A549 (cell line): Measurements from ENCODE around the gene ZNF747. TPM values are rescaled to one million over a fixed set of nuclear protein-coding genes. Genes with fewer than 3 reads are reported as not detected.

Experiments used
- ATAC-seq, 2 experiments: fragments of 200-7000 bp in 1 of 2; fragments of >200 bp in 1 of 2; cut with Nextera tagmentation in 1 of 2; cut with Tn5 transposase in 1 of 2; 3 replicates each; pipeline versions ENCODE4 v1.8.0 to v1.9.1; 2018 to 2020; ENCODE audit warnings: mild to moderate bottlenecking in 1 of 2, moderate library complexity in 1 of 2
- CTCF ChIA-PET: fragments of 300-600 bp; sonication (Branson Sonifier 250); formaldehyde crosslinking; extraction: SDS; loops from one replicate; lab custom pipeline; 2021; ENCODE audit warnings: antibody characterized with exemption, inconsistent platforms; lab: Yijun Ruan, JAX
- POLR2A ChIA-PET: fragments of 350-600 bp; formaldehyde crosslinking; extraction: SDS; loops from one replicate; lab custom pipeline; 2021; ENCODE audit warnings: antibody characterized with exemption, inconsistent platforms; lab: Yijun Ruan, JAX
- DNase-seq, 2 experiments: peaks; one replicate each; pipeline versions ENCODE4 v3.0.0 to v3.0.0-alpha.2; 2011 to 2016; ENCODE audit warnings: low read depth in 1 of 2, low spot score in 1 of 2
- FAIRE-seq: peaks from 2 replicates; lab custom pipeline; 2011; peaks lifted over from hg19 to GRCh38; lab: Jason Lieb, UNC
- H3K27ac ChIP-seq, 2 experiments: fragments of >200 bp; sonication (Bioruptor Twin); formaldehyde crosslinking; 3 replicates each; pipeline ENCODE4 v1.5.1; 2016 to 2017
- H3K4me1 ChIP-seq: fragments of >200 bp; sonication (Bioruptor Twin); formaldehyde crosslinking; 3 replicates; pipeline ENCODE4 v1.6.1; 2016
- H3K4me2 ChIP-seq: fragments of >200 bp; sonication (Bioruptor Twin); formaldehyde crosslinking; 3 replicates; pipeline ENCODE4 v1.6.1; 2016
- H3K4me3 ChIP-seq: fragments of >200 bp; sonication (Bioruptor Twin); formaldehyde crosslinking; 3 replicates; pipeline ENCODE4 v1.5.1; 2016
- H3K9me3 ChIP-seq: fragments of >200 bp; sonication (Bioruptor Twin); formaldehyde crosslinking; 3 replicates; pipeline ENCODE4 v1.6.1; 2016
- CBX8 ChIP-seq: fragments of 200-600 bp; sonication (generic); IDR thresholded peaks from 2 replicates; pipeline ENCODE4 v1.6.1; 2016
- CHD2 ChIP-seq: fragments of 150-350 bp; IDR thresholded peaks from 2 replicates; pipeline ENCODE4 v1.6.1; 2014; ENCODE audit warnings: low read length; ENCODE audit not compliant: partially characterized antibody
- CHD4 ChIP-seq: fragments of 200-600 bp; sonication (generic); IDR thresholded peaks from 2 replicates; pipeline ENCODE4 v1.6.1; 2016; ENCODE audit warnings: antibody characterized with exemption, mild to moderate bottlenecking, borderline replicate concordance
- HEYL ChIP-seq: fragments of 250-450 bp; sonication (Bioruptor Pico); IDR thresholded peaks from 2 replicates; pipeline ENCODE4 v1.8.0; 2021; ENCODE audit warnings: mild to moderate bottlenecking, moderate library complexity
- KDM1A ChIP-seq: fragments of 200-600 bp; sonication (generic); IDR thresholded peaks from 2 replicates; pipeline ENCODE4 v1.6.1; 2016; ENCODE audit warnings: low read depth, mild to moderate bottlenecking
- KDM5A ChIP-seq: fragments of 200-600 bp; sonication (generic); IDR thresholded peaks from 2 replicates; pipeline ENCODE4 v1.6.1; 2016; ENCODE audit warnings: antibody characterized with exemption, mild to moderate bottlenecking
- MAFK ChIP-seq: fragments of 450-650 bp; IDR thresholded peaks from 2 replicates; pipeline ENCODE4 v1.6.1; 2014; ENCODE audit not compliant: partially characterized antibody
- MAZ ChIP-seq: fragments of 150-350 bp; IDR thresholded peaks from 2 replicates; pipeline ENCODE4 v1.6.1; 2014; ENCODE audit warnings: antibody characterized with exemption, low read depth, low read length, borderline replicate concordance
- MYC ChIP-seq: IDR thresholded peaks from 2 replicates; pipeline ENCODE4 v1.6.1; 2012; ENCODE audit warnings: mild to moderate bottlenecking, inconsistent platforms, low read length, improper control_type of control experiment, borderline replicate concordance
- NPAS2 ChIP-seq: fragments of 250-450 bp; sonication (Bioruptor Pico); IDR thresholded peaks from 2 replicates; pipeline ENCODE4 v1.8.0; 2022; ENCODE audit warnings: mild to moderate bottlenecking, moderate library complexity, borderline replicate concordance
- PHF8 ChIP-seq: fragments of 200-600 bp; sonication (generic); IDR thresholded peaks from 2 replicates; pipeline ENCODE4 v1.6.1; 2016; ENCODE audit warnings: low read depth, mild to moderate bottlenecking, antibody characterized with exemption, moderate library complexity, borderline replicate concordance
- POLR2A ChIP-seq: IDR thresholded peaks from 2 replicates; pipeline ENCODE4 v1.6.1; 2012; ENCODE audit warnings: mild to moderate bottlenecking, low read length
- RFX5 ChIP-seq: fragments of 450-650 bp; IDR thresholded peaks from 2 replicates; pipeline ENCODE4 v1.7.1; 2014; ENCODE audit warnings: antibody characterized with exemption, mild to moderate bottlenecking, moderate library complexity
- SREBF2 ChIP-seq: fragments of 450-650 bp; IDR thresholded peaks from 2 replicates; pipeline ENCODE4 v1.6.1; 2014; ENCODE audit warnings: mild to moderate bottlenecking, moderate library complexity
- ZFP36 ChIP-seq: fragments of 450-650 bp; IDR thresholded peaks from 2 replicates; pipeline ENCODE4 v1.6.1; 2014; ENCODE audit warnings: borderline replicate concordance; ENCODE audit not compliant: partially characterized antibody
- ZNF302 ChIP-seq: fragments of 250-450 bp; sonication (Bioruptor Pico); IDR thresholded peaks from 2 replicates; pipeline ENCODE4 v1.9.0; 2021; ENCODE audit warnings: inconsistent platforms, mild to moderate bottlenecking, moderate library complexity
- WGBS: methylation state at CpG from one replicate; pipeline ENCODE4 v1.1.6; 2017; ENCODE audit errors: missing lambda C conversion rate; 5-methylcytosine and 5-hydroxymethylcytosine counted together
- polyA plus RNA-seq, 4 experiments: library from polyadenylated mRNA; depleted of rRNA in 3 of 4; stranded (reverse); fragments of >200 nt; fragmentation: RNase III in 1 of 4; extraction: RNeasy Plus Mini Kit Qiagen cat#74134 plus additional on column Dnase treatment in 1 of 4; gene quantifications; 2 replicates in 3 of 4; 3 replicates in 1 of 4; pipeline ENCODE4 v1.2.3, GENCODE V29; 2011 to 2017
- TF ChIP-seq, protein P1 (sequence below): IDR thresholded peaks from 2 replicates; pipeline ENCODE4 v1.6.1; 2012
- TF ChIP-seq, protein P2 (sequence below): fragments of >200 bp; sonication (Bioruptor Twin); formaldehyde crosslinking; IDR thresholded peaks from 2 replicates; pipeline ENCODE4 v1.6.1; 2016
- TF ChIP-seq, protein P3 (sequence below): fragments of 150-350 bp; IDR thresholded peaks from 2 replicates; pipeline ENCODE4 v1.6.1; 2014; ENCODE audit warnings: low read depth, mild to moderate bottlenecking, low read length
- TF ChIP-seq, protein P4 (sequence below): fragments of 450-650 bp; IDR thresholded peaks from 2 replicates; pipeline ENCODE4 v1.6.1; 2014; ENCODE audit warnings: antibody characterized with exemption

The ZNF747 gene
- polyA plus RNA-seq, 2 of the 4 experiments (the other 2 are of a cell fraction): 4.8 to 5.0 TPM

DNA sequence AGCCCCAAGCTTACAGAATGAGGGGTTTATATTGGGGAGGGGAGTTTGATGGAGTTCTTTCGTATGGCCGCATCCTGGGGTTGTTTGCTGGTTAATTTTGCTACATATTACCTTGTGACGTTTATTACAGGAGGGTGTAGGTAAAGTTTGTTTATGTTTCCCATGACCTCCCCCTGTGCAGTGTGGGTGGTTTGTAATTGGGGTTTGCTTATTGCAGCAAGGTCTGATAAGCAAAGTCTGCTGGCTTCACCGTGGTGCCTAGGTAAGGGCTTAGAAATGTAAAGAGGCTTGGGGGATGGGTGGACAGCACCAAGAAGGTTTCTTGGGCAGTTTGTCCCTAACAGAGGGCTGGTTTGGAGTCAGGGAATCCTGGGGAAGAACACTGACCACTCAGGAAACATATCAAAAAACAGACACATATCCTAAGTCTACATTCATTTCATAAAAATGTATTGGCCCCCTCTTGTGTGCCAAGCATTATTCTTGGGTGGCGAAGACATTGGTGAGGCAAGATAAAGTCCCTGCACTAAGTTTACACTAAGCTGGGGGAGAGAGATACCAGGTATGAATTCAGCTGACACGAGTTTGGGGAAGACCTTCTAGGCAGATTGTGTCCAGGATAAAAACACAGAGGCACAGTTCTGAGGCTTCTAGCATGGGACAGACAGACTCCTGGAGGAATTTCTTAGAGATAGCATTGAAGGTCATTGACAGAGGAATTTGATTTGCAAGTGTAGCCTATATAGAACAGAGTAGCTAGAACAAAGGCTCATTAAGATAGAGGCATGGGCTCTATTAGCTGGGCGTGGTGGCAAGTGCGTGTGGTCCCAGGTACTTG, 14.0 kb upstream of the ZNF747 start:
- ChIA-PET CTCF (interaction anchor here (0.7 to 1.3 kb wide), 2 partner anchors 49 to 100 kb away, joined by 3 to 4 read pairs; no protein-coding TSS in a partner anchor), POLR2A (interaction anchor here (0.5 to 1.5 kb wide), 2 partner anchors 10 to 122 kb away, joined by 3 to 4 read pairs; partner anchors contain the start of gene ZNF764)
- Histone ChIP-seq H3K4me1 (peaks cover 11% of the 10 kb centered on the region), H3K27ac (no peak overlapping the region; a peak in 1 of 6 replicates), H3K9me3 (no peaks in the 10 kb centered on the region), H3K4me2 (peak overlapping the region; percentile 33; the same call in 1 of the 3 replicates), H3K4me3 (no peak overlapping the region)
- 82% methylated on average over 8 of the region's 8 CpGs for WGBS
- FAIRE-seq (no peak), DNase-seq (no peak), ATAC-seq (peak in 1 of 2 experiments; percentile 21; a peak in 2 of 6 replicates)
- TF ChIP-seq HEYL (CRISPR knock-in tag) (no peak), KDM5A (no peak)

DNA sequence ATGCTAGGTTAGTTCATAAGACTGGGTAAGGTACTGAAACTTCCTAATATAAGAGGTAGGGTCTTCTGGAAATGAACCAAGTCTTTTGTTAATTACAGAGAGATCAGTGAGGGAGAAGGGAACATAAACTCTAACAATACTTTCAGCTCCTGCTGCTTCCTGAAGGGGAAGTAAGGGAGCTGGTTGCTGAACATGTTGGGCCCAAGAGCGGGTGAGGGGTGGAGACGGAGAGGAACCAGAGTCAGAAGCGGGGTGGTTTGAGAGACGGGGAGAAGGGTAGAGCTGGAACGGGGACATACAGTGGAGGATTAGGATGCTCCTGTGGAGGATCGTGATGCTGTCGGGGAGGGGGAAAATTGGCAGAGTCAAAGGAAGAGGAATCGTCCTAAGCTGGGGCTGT, 11.5 kb upstream of the ZNF747 start:
- Histone ChIP-seq H3K4me1 (peaks cover 17% of the 10 kb centered on the region), H3K27ac (no peak overlapping the region), H3K4me3 (no peak overlapping the region), H3K9me3 (no peaks in the 10 kb centered on the region), H3K4me2 (no peak overlapping the region)
- ATAC-seq (no peak), DNase-seq (no peak), FAIRE-seq (no peak)
- POLR2A ChIA-PET: no interaction called here
- CTCF ChIA-PET: interaction anchor here (1.1 kb wide), 1 partner anchor 97 kb away, joined by 3 read pairs; no protein-coding TSS in a partner anchor
- 79% methylated on average over 8 of the region's 8 CpGs for WGBS
- no peak for TF ChIP-seq CHD4
- TF ChIP-seq, protein P1, sequence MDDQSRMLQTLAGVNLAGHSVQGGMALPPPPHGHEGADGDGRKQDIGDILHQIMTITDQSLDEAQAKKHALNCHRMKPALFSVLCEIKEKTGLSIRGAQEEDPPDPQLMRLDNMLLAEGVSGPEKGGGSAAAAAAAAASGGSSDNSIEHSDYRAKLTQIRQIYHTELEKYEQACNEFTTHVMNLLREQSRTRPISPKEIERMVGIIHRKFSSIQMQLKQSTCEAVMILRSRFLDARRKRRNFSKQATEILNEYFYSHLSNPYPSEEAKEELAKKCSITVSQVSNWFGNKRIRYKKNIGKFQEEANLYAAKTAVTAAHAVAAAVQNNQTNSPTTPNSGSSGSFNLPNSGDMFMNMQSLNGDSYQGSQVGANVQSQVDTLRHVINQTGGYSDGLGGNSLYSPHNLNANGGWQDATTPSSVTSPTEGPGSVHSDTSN: no peak
- TF ChIP-seq MAZ: no peak
- no peak for TF ChIP-seq POLR2A
- TF ChIP-seq PHF8: no peak
- TF ChIP-seq ZFP36: no peak
- no peak for TF ChIP-seq RFX5
- TF ChIP-seq, protein P2, sequence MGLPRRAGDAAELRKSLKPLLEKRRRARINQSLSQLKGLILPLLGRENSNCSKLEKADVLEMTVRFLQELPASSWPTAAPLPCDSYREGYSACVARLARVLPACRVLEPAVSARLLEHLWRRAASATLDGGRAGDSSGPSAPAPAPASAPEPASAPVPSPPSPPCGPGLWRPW: no peak
- TF ChIP-seq CHD2: no peak
- TF ChIP-seq KDM1A: no peak
- TF ChIP-seq MAFK: no peak
- TF ChIP-seq NPAS2 (CRISPR knock-in tag): no peak
- TF ChIP-seq CBX8: no peak
- no peak for TF ChIP-seq SREBF2
- TF ChIP-seq, protein P3, sequence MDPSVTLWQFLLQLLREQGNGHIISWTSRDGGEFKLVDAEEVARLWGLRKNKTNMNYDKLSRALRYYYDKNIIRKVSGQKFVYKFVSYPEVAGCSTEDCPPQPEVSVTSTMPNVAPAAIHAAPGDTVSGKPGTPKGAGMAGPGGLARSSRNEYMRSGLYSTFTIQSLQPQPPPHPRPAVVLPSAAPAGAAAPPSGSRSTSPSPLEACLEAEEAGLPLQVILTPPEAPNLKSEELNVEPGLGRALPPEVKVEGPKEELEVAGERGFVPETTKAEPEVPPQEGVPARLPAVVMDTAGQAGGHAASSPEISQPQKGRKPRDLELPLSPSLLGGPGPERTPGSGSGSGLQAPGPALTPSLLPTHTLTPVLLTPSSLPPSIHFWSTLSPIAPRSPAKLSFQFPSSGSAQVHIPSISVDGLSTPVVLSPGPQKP: no peak
- no peak for TF ChIP-seq MYC
- no peak for TF ChIP-seq KDM5A
- no peak for TF ChIP-seq ZNF302 (CRISPR knock-in tag)
- no peak for TF ChIP-seq HEYL (CRISPR knock-in tag)
- TF ChIP-seq, protein P4, sequence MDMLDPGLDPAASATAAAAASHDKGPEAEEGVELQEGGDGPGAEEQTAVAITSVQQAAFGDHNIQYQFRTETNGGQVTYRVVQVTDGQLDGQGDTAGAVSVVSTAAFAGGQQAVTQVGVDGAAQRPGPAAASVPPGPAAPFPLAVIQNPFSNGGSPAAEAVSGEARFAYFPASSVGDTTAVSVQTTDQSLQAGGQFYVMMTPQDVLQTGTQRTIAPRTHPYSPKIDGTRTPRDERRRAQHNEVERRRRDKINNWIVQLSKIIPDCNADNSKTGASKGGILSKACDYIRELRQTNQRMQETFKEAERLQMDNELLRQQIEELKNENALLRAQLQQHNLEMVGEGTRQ: no peak
